ENCODE measurements around the gene GPR84. TPM values are rescaled to one million over a fixed set of nuclear protein-coding genes. Genes with fewer than 3 reads are reported as not detected.

Gene GPR84
- total and polyA plus RNA-seq, 2 donors (not counting 1 experiment from before 2014, with no cell fraction given) = 0.16 TPM; not detected in 1

DNA sequence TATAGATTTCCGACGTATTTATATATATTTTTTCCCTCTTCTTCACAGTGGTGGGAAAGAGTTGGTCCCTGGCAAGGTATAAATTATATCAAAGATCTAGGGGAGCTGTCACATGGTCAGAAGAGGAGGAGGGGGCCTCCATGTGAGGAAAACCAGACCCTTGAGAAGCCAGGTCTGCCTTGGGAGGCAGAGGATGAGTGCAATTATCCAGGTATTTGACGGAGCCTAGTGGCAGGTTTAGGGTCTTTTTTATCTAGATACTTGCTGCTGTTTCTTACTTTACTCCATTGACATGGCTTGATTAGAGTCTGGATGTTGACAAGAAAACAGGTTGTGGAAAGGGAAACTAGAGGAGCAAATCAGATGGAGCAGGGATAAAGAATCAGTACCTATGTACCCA lies 33.8 kb downstream of the GPR84 start:
- POLR2A ChIA-PET = no interaction called here
- peak overlapping the region; percentile 6 for H3K4me2 ChIP-seq (replicated peaks; ENCODE audit: low read depth, low read length, poor library complexity, severe bottlenecking)

GRCh38 chr12:54329759-54330158 lies 34.5 kb downstream of the GPR84 start:
- H3K4me1 Mint-ChIP-seq = peaks cover 41% of the 10 kb centered on the region
- CTCF ChIA-PET = interaction anchor here (0.9 to 1.6 kb wide), 4 partner anchors 9 to 78 kb away, joined by 3 to 4 read pairs (median 4); no protein-coding TSS in a partner anchor
- ATAC-seq (ENCODE audit: low read depth) = no peak
- no peaks in the 10 kb centered on the region for H3K27me3 ChIP-seq (replicated peaks in 1 of 4; ENCODE audit: control extremely low read depth in 1 of 4, control insufficient read depth in 3 of 4, insufficient read depth in 4 of 4, low read length in 3 of 4)
- no peak overlapping the region for H3K4me3 ChIP-seq (ENCODE audit: control extremely low read depth in 1 of 5, extremely low read depth in 1 of 5, insufficient read depth in 1 of 5, low read depth in 2 of 5, low read length in 4 of 5)
- no peak overlapping the region for H3K9ac ChIP-seq (ENCODE audit: low read length)
- peaks cover 9 to 11% of the 10 kb centered on the region in 2 donors for H3K4me1 ChIP-seq (ENCODE audit: control insufficient read depth in 2 of 2, insufficient read depth in 2 of 2, low read length in 2 of 2)
- H3K27ac ChIP-seq (ENCODE audit: low read length in 2 of 2) = no peak overlapping the region
- peaks cover 85% of the 10 kb centered on the region for H3K79me2 ChIP-seq (ENCODE audit: control insufficient read depth, insufficient read depth, low read length)
- H2AFZ ChIP-seq (ENCODE audit: insufficient read depth, low read depth, low read length, poor library complexity, severe bottlenecking) = no peak overlapping the region
- no peaks in the 10 kb centered on the region for H3K27me3 Mint-ChIP-seq
- H3K9me3 ChIP-seq (ENCODE audit: control extremely low read depth in 1 of 3, control insufficient read depth in 2 of 3, insufficient read depth in 1 of 3, low read length in 2 of 3) = no peaks in the 10 kb centered on the region
- POLR2A ChIA-PET = no interaction called here
- no peak overlapping the region for H3K27ac Mint-ChIP-seq
- TF ChIP-seq, protein P1, sequence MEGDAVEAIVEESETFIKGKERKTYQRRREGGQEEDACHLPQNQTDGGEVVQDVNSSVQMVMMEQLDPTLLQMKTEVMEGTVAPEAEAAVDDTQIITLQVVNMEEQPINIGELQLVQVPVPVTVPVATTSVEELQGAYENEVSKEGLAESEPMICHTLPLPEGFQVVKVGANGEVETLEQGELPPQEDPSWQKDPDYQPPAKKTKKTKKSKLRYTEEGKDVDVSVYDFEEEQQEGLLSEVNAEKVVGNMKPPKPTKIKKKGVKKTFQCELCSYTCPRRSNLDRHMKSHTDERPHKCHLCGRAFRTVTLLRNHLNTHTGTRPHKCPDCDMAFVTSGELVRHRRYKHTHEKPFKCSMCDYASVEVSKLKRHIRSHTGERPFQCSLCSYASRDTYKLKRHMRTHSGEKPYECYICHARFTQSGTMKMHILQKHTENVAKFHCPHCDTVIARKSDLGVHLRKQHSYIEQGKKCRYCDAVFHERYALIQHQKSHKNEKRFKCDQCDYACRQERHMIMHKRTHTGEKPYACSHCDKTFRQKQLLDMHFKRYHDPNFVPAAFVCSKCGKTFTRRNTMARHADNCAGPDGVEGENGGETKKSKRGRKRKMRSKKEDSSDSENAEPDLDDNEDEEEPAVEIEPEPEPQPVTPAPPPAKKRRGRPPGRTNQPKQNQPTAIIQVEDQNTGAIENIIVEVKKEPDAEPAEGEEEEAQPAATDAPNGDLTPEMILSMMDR (IDR thresholded peaks at IDR 0.05) = no peak
- no peak for TF ChIP-seq EZH2 (IDR thresholded peaks at IDR 0.05; ENCODE audit: borderline replicate concordance, insufficient read depth, low read depth, low read length, poor library complexity, severe bottlenecking)
- 100% methylated on average over 2 of the region's 5 CpGs for WGBS (ENCODE audit: insufficient coverage)
- peaks cover 0 to 22% of the 10 kb centered on the region in 2 experiments for H3K36me3 ChIP-seq (replicated peaks in 1 of 2; ENCODE audit: control extremely low read depth in 1 of 2, control insufficient read depth in 1 of 2, extremely low read depth in 1 of 2, insufficient read depth in 2 of 2, low read length in 1 of 2)
- H3K4me3 Mint-ChIP-seq = no peak overlapping the region
- intact Hi-C loops (cut with micrococcal nuclease) = no loop called here
- no peaks in the 10 kb centered on the region for H3K9me3 Mint-ChIP-seq (ENCODE audit: insufficient read depth)
- no peak for DNase-seq
- H3K4me2 ChIP-seq (replicated peaks; ENCODE audit: low read depth, low read length, poor library complexity, severe bottlenecking) = no peak overlapping the region
- peaks cover 12% of the 10 kb centered on the region for H4K20me1 ChIP-seq (ENCODE audit: control insufficient read depth, insufficient read depth, low read length, poor library complexity, severe bottlenecking)

More for the DNA sequence above, 33.8 kb downstream of the GPR84 start:
- Histone ChIP-seq H3K4me3 (ENCODE audit: control extremely low read depth in 1 of 5, extremely low read depth in 1 of 5, insufficient read depth in 1 of 5, low read depth in 2 of 5, low read length in 4 of 5) (no peak overlapping the region), H3K4me1 (ENCODE audit: control insufficient read depth in 2 of 2, insufficient read depth in 2 of 2, low read length in 2 of 2) (peaks cover 8% of the 10 kb centered on the region in 2 donors), H3K9me3 (ENCODE audit: control extremely low read depth in 1 of 3, control insufficient read depth in 2 of 3, insufficient read depth in 1 of 3, low read length in 2 of 3) (no peaks in the 10 kb centered on the region), H2AFZ (ENCODE audit: insufficient read depth, low read depth, low read length, poor library complexity, severe bottlenecking) (no peak overlapping the region), H3K36me3 (replicated peaks in 1 of 2; ENCODE audit: control extremely low read depth in 1 of 2, control insufficient read depth in 1 of 2, extremely low read depth in 1 of 2, insufficient read depth in 2 of 2, low read length in 1 of 2) (peaks cover 0 to 22% of the 10 kb centered on the region in 2 experiments), H4K20me1 (ENCODE audit: control insufficient read depth, insufficient read depth, low read length, poor library complexity, severe bottlenecking) (peaks cover 12% of the 10 kb centered on the region), H3K79me2 (ENCODE audit: control insufficient read depth, insufficient read depth, low read length) (peaks cover 86% of the 10 kb centered on the region), H3K9ac (ENCODE audit: low read length) (no peak overlapping the region), H3K27ac (ENCODE audit: low read length in 2 of 2) (no peak overlapping the region), H3K27me3 (replicated peaks in 1 of 4; ENCODE audit: control extremely low read depth in 1 of 4, control insufficient read depth in 3 of 4, insufficient read depth in 4 of 4, low read length in 3 of 4) (no peaks in the 10 kb centered on the region)
- no peak overlapping the region for H3K27ac Mint-ChIP-seq
- no peak for TF ChIP-seq EZH2 (IDR thresholded peaks at IDR 0.05; ENCODE audit: borderline replicate concordance, insufficient read depth, low read depth, low read length, poor library complexity, severe bottlenecking)
- TF ChIP-seq, protein P1 (IDR thresholded peaks at IDR 0.05) = no peak
- DNase-seq (no peak), ATAC-seq (ENCODE audit: low read depth) (no peak)
- intact Hi-C loops (cut with micrococcal nuclease) = no loop called here
- peaks cover 35% of the 10 kb centered on the region for H3K4me1 Mint-ChIP-seq
- H3K27me3 Mint-ChIP-seq = no peaks in the 10 kb centered on the region
- H3K4me3 Mint-ChIP-seq = no peak overlapping the region
- H3K9me3 Mint-ChIP-seq (ENCODE audit: insufficient read depth) = no peaks in the 10 kb centered on the region
- WGBS (ENCODE audit: insufficient coverage) = no CpG with 5 or more reads among the region's 3 CpGs
- CTCF ChIA-PET = interaction anchor here (0.9 to 1.6 kb wide), 3 partner anchors 9 to 79 kb away, joined by 3 to 4 read pairs (median 3); no protein-coding TSS in a partner anchor
